Measurements from ENCODE around the gene WNT7B. TPM values are rescaled to one million over a fixed set of nuclear protein-coding genes. Genes with fewer than 3 reads are reported as not detected.

The WNT7B gene
- total RNA-seq, 4 donors from 2014 or later, result not detected

GRCh38 chr22:45891021-45891421 lies 85.9 kb downstream of the WNT7B start:
- Histone ChIP-seq H3K4me3 (no peak overlapping the region), H3K9me3 (no peaks in the 10 kb centered on the region), H3K27me3 (peaks cover 0 to 65% of the 10 kb centered on the region in 2 donors), H3K36me3 (no peaks in the 10 kb centered on the region), H3K4me1 (peaks cover 0 to 9% (median 0%) of the 10 kb centered on the region in 4 donors), H3K27ac (no peak overlapping the region)
- no peak for TF ChIP-seq POLR2A (IDR thresholded peaks at IDR 0.05)
- no peak for TF ChIP-seq CTCF (IDR thresholded peaks at IDR 0.05)
- TF ChIP-seq EP300 (IDR thresholded peaks at IDR 0.05), result no peak
- 86 to 87% methylated on average over 37 of the region's 37 CpGs for WGBS, 2 donors
- DNase-seq (ENCODE audit: low spot score in 2 of 2), result no peak

GRCh38 chr22:45890351-45890635 lies 86.7 kb downstream of the WNT7B start:
- Histone ChIP-seq H3K27ac (no peak overlapping the region), H3K9me3 (no peaks in the 10 kb centered on the region), H3K27me3 (peaks cover 0 to 63% of the 10 kb centered on the region in 2 donors), H3K4me1 (peaks cover 0 to 9% (median 0%) of the 10 kb centered on the region in 4 donors), H3K4me3 (no peak overlapping the region), H3K36me3 (no peaks in the 10 kb centered on the region)
- no peak for TF ChIP-seq CTCF (IDR thresholded peaks at IDR 0.05)
- TF ChIP-seq EP300 (IDR thresholded peaks at IDR 0.05), result no peak
- TF ChIP-seq POLR2A (IDR thresholded peaks at IDR 0.05), result no peak
- DNase-seq (ENCODE audit: low spot score in 2 of 2), result no peak
- 82 to 92% methylated on average over 12 to 26 of the region's 26 CpGs for WGBS, 2 donors

- TF ChIP-seq CTCF (IDR thresholded peaks at IDR 0.05), result no peak
- no peak for TF ChIP-seq EP300 (IDR thresholded peaks at IDR 0.05)
- TF ChIP-seq POLR2A (IDR thresholded peaks at IDR 0.05), result no peak
- H3K9me3 ChIP-seq, result no peaks in the 10 kb centered on the region
- peaks cover 0 to 68% of the 10 kb centered on the region in 2 donors for H3K27me3 ChIP-seq
- no peak overlapping the region for H3K27ac ChIP-seq
- H3K4me1 ChIP-seq, result peaks cover 0 to 9% (median 0%) of the 10 kb centered on the region in 4 donors
- no peak for DNase-seq (ENCODE audit: low spot score in 2 of 2)
- H3K36me3 ChIP-seq, result no peaks in the 10 kb centered on the region
- H3K4me3 ChIP-seq, result no peak overlapping the region
- WGBS, 2 donors, result 23 to 33% methylated on average over 38 to 54 of the region's 56 CpGs
Measured at GRCh38 chr22:45889539-45890350, 87.2 kb downstream of the WNT7B start.

DNA sequence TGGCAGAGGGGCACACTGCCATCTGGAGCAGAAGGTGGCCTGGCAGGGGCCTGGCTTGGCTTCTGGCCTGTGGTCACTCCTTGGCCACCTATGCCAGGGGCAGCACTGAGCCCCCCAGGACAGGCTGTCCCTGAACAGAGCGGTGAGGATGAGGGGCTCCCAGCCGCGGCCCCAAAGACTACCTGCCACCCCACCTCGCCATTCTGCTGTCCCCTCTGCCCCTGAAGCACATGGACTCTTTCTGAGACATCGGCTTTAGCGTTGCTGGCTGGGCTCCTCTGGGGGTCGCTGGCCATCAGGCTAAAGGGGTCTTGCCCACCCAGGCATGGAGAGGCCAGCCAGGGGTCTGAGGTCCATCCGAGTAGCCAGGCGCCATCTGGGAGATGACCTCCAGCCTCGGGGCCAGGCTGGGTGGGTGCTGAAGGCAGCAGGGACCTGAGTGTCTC lies 87.8 kb downstream of the WNT7B start:
- no peaks in the 10 kb centered on the region for H3K36me3 ChIP-seq
- H3K27me3 ChIP-seq, result peaks cover 0 to 68% of the 10 kb centered on the region in 2 donors
- no peaks in the 10 kb centered on the region for H3K9me3 ChIP-seq
- no peak overlapping the region for H3K27ac ChIP-seq
- 79 to 98% methylated on average over 7 to 8 of the region's 10 CpGs for WGBS, 2 donors
- TF ChIP-seq EP300 (IDR thresholded peaks at IDR 0.05) (no peak), CTCF (IDR thresholded peaks at IDR 0.05) (no peak), POLR2A (IDR thresholded peaks at IDR 0.05) (no peak)
- peaks cover 0 to 9% (median 0%) of the 10 kb centered on the region in 4 donors for H3K4me1 ChIP-seq
- no peak overlapping the region for H3K4me3 ChIP-seq
- no peak for DNase-seq (ENCODE audit: low spot score in 2 of 2)

DNA sequence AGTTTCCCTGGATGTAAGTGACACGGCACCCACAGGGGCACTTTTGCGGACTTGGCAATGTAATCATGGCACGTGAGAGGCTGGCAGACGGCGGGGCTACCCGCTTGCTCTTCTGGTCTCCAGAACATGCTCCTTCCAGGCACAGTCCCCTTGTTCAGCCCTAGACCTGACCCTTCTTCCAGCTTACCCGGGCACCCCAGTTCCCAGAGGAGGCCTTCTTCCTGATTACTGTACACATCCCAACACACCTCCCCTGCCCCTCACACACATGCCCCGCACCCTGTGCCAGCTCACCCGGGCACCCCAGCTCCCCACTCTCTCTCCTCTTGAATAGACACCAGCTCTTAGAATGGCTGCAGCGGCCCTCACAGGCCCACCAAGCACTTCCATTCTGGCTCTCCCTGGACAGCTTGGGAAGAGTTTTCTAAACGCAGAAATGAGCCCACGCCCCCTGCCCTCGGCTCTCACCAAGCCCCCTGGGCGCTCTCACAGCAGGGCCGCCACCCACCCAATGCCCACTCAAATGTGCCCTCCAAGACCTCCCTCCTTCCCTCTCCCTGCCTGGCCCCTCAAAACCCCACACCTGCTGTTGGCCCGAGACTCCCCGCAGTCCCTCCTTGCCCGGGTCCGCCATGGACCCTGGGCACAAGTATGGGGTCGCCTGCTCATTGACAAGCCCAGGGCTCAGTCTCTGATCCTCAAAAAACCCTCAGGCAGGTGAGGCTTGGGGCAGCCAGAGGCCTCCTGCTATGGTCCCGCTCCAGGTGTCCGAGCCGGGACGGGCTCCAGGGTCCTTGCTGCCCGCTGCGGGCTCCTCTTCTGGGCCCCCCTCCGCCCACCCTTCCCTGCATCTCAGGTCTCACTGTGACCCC lies 88.5 kb downstream of the WNT7B start:
- TF ChIP-seq CTCF (IDR thresholded peaks at IDR 0.05) (no peak), EP300 (IDR thresholded peaks at IDR 0.05) (no peak), POLR2A (IDR thresholded peaks at IDR 0.05) (no peak)
- H3K4me1 ChIP-seq, result peaks cover 0 to 9% (median 0%) of the 10 kb centered on the region in 4 donors
- no peaks in the 10 kb centered on the region for H3K36me3 ChIP-seq
- H3K27ac ChIP-seq, result no peak overlapping the region
- H3K9me3 ChIP-seq, result no peaks in the 10 kb centered on the region
- peaks cover 0 to 71% of the 10 kb centered on the region in 2 donors for H3K27me3 ChIP-seq
- DNase-seq (ENCODE audit: low spot score in 2 of 2), result no peak
- 92 to 95% methylated on average over 20 to 27 of the region's 27 CpGs for WGBS, 2 donors
- no peak overlapping the region for H3K4me3 ChIP-seq
